Adrenal gland (tissue), 12 donors: Measurements from ENCODE around the gene SURF4. TPM values are rescaled to one million over a fixed set of nuclear protein-coding genes. Genes with fewer than 3 reads are reported as not detected.

ENCODE experiments used
- DNase-seq, 7 donors: peaks; one replicate each; pipeline ENCODE4 v3.0.0-alpha.2; 2019 to 2020
- H3K27ac ChIP-seq, 5 donors: fragments of 200-600 bp; sonication (generic) in 4 of 5; 1 replicate in 3 of 5; 2 replicates in 2 of 5; pipeline versions ENCODE4 v1.5.1 to v1.8.0; 2016 to 2020; ENCODE audit warnings: mild to moderate bottlenecking in 1 of 5
- H3K27me3 ChIP-seq: fragments of 200-600 bp; 2 replicates; pipeline ENCODE4 v1.8.0; 2021
- H3K36me3 ChIP-seq, 2 donors: fragments of 200-600 bp; replicated peaks in 1 of 2; 1 replicate in 1 of 2; 2 replicates in 1 of 2; pipeline versions ENCODE4 v1.5.1 to v1.8.0; 2018 to 2022
- H3K4me1 ChIP-seq, 2 donors: fragments of 200-600 bp; replicated peaks in 1 of 2; 1 replicate in 1 of 2; 2 replicates in 1 of 2; pipeline versions ENCODE4 v1.5.1 to v1.8.0; 2018 to 2021
- H3K4me3 ChIP-seq, 4 donors: fragments of 200-600 bp; sonication (generic) in 3 of 4; one replicate each; pipeline ENCODE4 v1.5.1; 2016 to 2018
- H3K9me3 ChIP-seq, 3 donors: fragments of 200-600 bp; sonication (generic) in 1 of 3; replicated peaks in 1 of 3; 1 replicate in 2 of 3; 2 replicates in 1 of 3; pipeline versions ENCODE4 v1.5.1 to v1.8.0; 2016 to 2021
- POLR2A ChIP-seq, 2 donors: fragments of 450-650 bp; IDR thresholded peaks; one replicate each; pipeline ENCODE4 v1.6.1; 2017; ENCODE audit warnings: antibody characterized with exemption in 2 of 2, mild to moderate bottlenecking in 2 of 2, moderate library complexity in 1 of 2
- WGBS, 4 donors: extraction: QIAGEN DNeasy Blood & Tissue Kit in 2 of 4; methylation state at CpG; one replicate each; pipeline versions ENCODE4 v1.1.5 to v1.1.7; 2013 to 2017; 5-methylcytosine and 5-hydroxymethylcytosine counted together
- intact Hi-C, 2 donors: fragments of 100-400 bp; cut with DNase I; formaldehyde crosslinking; loops; one replicate each; pipeline versions ENCODE4 v1.14.1 to v1.15.0; 2022 to 2023
- polyA plus RNA-seq, 3 donors: library from polyadenylated mRNA; stranded (reverse); fragments of 200-250 nt in 2 of 3; fragments of 350-450 nt in 1 of 3; fragmentation: Illumina TruSeq in 1 of 3; extraction: RNeasy Lipid Tissue Mini Kit (QIAGEN cat#74804) in 1 of 3; gene quantifications; one replicate each; pipeline ENCODE4 v1.2.3, GENCODE V29; 2013 to 2014
- small RNA-seq, 2 donors: library from RNA; depleted of rRNA; stranded (forward); fragments of <200 nt; gene quantifications; one replicate each; pipeline ENCODE3, GENCODE V24; 2016
- total RNA-seq, 9 donors: library from RNA; depleted of rRNA in 4 of 9; stranded (reverse); fragments of >200 nt in 4 of 9; fragments of 120-200 nt in 1 of 9; fragmentation: NEBNext Ultra II Directional in 1 of 9; extraction: Animal tissue kit (Norgen Biotek cat#: 25700) in 1 of 9; gene quantifications; one replicate each; pipeline versions ENCODE4 v1.1.0 to v1.2.4, GENCODE V29; 2013 to 2023
- TF ChIP-seq, protein P1 (sequence below), 6 experiments: fragments of 450-650 bp in 4 of 6; fragments of 200-600 bp in 2 of 6; sonication (generic) in 1 of 6; IDR thresholded peaks; 1 replicate in 5 of 6; 2 replicates in 1 of 6; pipeline versions ENCODE4 v1.5.1 to v1.8.0; 2016 to 2021; ENCODE audit warnings: antibody characterized with exemption in 6 of 6, mild to moderate bottlenecking in 2 of 6, moderate library complexity in 1 of 6
- donor health status: healthy with polysubstance abuse.
- donor health status: Bipolar disorder and iron deficiency.
- donor health status: DM: yes; HTN: yes; CAD: no.
- donor health status: DM: no; HTN: no; CAD: no.
- donor health status: DM: no; HTN: no; CAD: no.
- donor health status: DM: yes; HTN: yes; CAD: no.

The SURF4 gene
- total and polyA plus RNA-seq, 12 donors = 43.4 to 340 (median 177) TPM

DNA sequence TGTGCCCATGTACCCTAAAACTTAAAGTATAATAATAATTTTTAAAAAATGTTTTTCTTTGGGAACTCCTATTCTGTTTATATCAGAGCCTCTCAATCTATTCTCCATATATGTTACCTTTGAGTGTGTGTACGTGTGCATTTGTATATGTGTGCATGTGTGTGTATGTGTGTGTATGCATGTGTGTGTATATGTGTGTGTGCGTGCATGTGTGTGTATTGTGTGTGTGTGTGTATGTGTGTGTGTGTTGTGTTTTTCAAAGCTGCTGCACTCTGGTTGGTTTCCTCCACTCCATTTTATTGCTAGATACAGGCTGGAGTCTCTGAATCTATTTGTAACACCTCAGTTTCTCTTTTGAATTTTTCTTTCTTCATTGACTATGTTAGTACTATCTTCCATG is 59.9 kb downstream of the SURF4 start:
- Histone ChIP-seq H3K27ac (no peak overlapping the region), H3K9me3 (no peaks in the 10 kb centered on the region), H3K4me3 (no peak overlapping the region), H3K36me3 (no peaks in the 10 kb centered on the region), H3K27me3 (no peaks in the 10 kb centered on the region), H3K4me1 (no peaks in the 10 kb centered on the region)
- intact Hi-C loops = no loop called here
- TF ChIP-seq, protein P1, sequence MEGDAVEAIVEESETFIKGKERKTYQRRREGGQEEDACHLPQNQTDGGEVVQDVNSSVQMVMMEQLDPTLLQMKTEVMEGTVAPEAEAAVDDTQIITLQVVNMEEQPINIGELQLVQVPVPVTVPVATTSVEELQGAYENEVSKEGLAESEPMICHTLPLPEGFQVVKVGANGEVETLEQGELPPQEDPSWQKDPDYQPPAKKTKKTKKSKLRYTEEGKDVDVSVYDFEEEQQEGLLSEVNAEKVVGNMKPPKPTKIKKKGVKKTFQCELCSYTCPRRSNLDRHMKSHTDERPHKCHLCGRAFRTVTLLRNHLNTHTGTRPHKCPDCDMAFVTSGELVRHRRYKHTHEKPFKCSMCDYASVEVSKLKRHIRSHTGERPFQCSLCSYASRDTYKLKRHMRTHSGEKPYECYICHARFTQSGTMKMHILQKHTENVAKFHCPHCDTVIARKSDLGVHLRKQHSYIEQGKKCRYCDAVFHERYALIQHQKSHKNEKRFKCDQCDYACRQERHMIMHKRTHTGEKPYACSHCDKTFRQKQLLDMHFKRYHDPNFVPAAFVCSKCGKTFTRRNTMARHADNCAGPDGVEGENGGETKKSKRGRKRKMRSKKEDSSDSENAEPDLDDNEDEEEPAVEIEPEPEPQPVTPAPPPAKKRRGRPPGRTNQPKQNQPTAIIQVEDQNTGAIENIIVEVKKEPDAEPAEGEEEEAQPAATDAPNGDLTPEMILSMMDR (IDR thresholded peaks at IDR 0.05) = no peak
- TF ChIP-seq POLR2A (IDR thresholded peaks at IDR 0.05) = no peak
- 58 to 79% (median 74%) methylated on average over 2 of the region's 2 CpGs for WGBS, 4 donors
- DNase-seq = no peak

Small RNAs within 50 kb of the gene (small RNA-seq; reads per million reads assigned to genes)
- gene RF00019 = 0 reads per million in 2 donors
- 0 reads per million in 2 donors for gene SNORD24
- 0 reads per million in 2 donors for gene SNORD36A
- 0 reads per million in 2 donors for gene SNORD36B
- 0 reads per million in 2 donors for gene SNORD36C

Other genes starting within 250 kb of the SURF4 start
- gene GBGT1, start 212.1 kb downstream of the SURF4 start, total RNA-seq = 10 to 100 TPM in 8 of 9 donors, 1 to 10 TPM in 1; 3.5 to 67.5 (median 39.4) TPM
- 10 to 100 TPM in 2 of 3 donors, 1 to 10 TPM in 1; 6.7 to 29.0 (median 18.9) TPM for gene GBGT1, start 212.1 kb downstream of the SURF4 start, polyA plus RNA-seq
- under 1 TPM in 2 of 9 donors, not detected in 7; 0.11 to 0.32 TPM for gene OBP2B, start 166.8 kb downstream of the SURF4 start, total RNA-seq
- gene OBP2B, start 166.8 kb downstream of the SURF4 start, polyA plus RNA-seq = not detected
- gene ABO, start 100.9 kb downstream of the SURF4 start, total RNA-seq = 10 to 100 TPM in 7 of 9 donors, 1 to 10 TPM in 2; 2.9 to 43.1 (median 18.7) TPM
- gene ABO, start 100.9 kb downstream of the SURF4 start, polyA plus RNA-seq = 10 to 100 TPM in 2 of 3 donors, 1 to 10 TPM in 1; 9.9 to 20.8 (median 18.5) TPM
- 10 to 100 TPM in 8 of 9 donors, 1 to 10 TPM in 1; 6.2 to 42.2 (median 23.0) TPM for gene SURF6, start 39.9 kb downstream of the SURF4 start, total RNA-seq
- gene SURF6, start 39.9 kb downstream of the SURF4 start, polyA plus RNA-seq = 10 to 100 TPM; 18.7 to 36.4 (median 23.4) TPM
- 10 to 100 TPM; 13.2 to 38.0 (median 33.8) TPM for gene MED22, start 27.9 kb downstream of the SURF4 start, total RNA-seq
- gene MED22, start 27.9 kb downstream of the SURF4 start, polyA plus RNA-seq = 10 to 100 TPM; 11.4 to 21.3 (median 17.8) TPM
- gene RPL7A, start 27.8 kb downstream of the SURF4 start, total RNA-seq = 1,000 to 10,000 TPM; 1,947 to 3,128 (median 2,349) TPM
- 1,000 to 10,000 TPM; 1,875 to 3,598 (median 2,830) TPM for gene RPL7A, start 27.8 kb downstream of the SURF4 start, polyA plus RNA-seq
- 100 to 1,000 TPM in 1 of 9 donors, 10 to 100 TPM in 8; 50.9 to 111 (median 71.5) TPM for gene SURF1, start 19.6 kb downstream of the SURF4 start, total RNA-seq
- 10 to 100 TPM; 55.7 to 96.3 (median 79.9) TPM for gene SURF1, start 19.6 kb downstream of the SURF4 start, polyA plus RNA-seq
- 10 to 100 TPM; 13.4 to 29.2 (median 20.8) TPM for gene SURF2, start 19.5 kb downstream of the SURF4 start, total RNA-seq
- gene SURF2, start 19.5 kb downstream of the SURF4 start, polyA plus RNA-seq = 10 to 100 TPM; 19.9 to 53.0 (median 41.4) TPM
- 1 to 10 TPM in 6 of 9 donors, under 1 TPM in 1, not detected in 2; 0.71 to 6.0 (median 1.8) TPM for gene STKLD1, start 306 bp upstream of the SURF4 start, total RNA-seq
- gene STKLD1, start 306 bp upstream of the SURF4 start, polyA plus RNA-seq = 1 to 10 TPM; 2.4 to 5.2 (median 4.8) TPM
- 10 to 100 TPM; 18.9 to 27.6 (median 23.0) TPM for gene REXO4, start 42.0 kb upstream of the SURF4 start, total RNA-seq
- gene REXO4, start 42.0 kb upstream of the SURF4 start, polyA plus RNA-seq = 10 to 100 TPM; 19.4 to 24.2 (median 20.5) TPM
- 1 to 10 TPM in 6 of 9 donors, under 1 TPM in 3; 0.30 to 8.7 (median 1.8) TPM for gene ADAMTS13, start 46.3 kb upstream of the SURF4 start, total RNA-seq
- 10 to 100 TPM in 2 of 3 donors, under 1 TPM in 1; 0.15 to 19.9 (median 13.4) TPM for gene ADAMTS13, start 46.3 kb upstream of the SURF4 start, polyA plus RNA-seq
- 10 to 100 TPM; 11.4 to 29.5 (median 21.5) TPM for gene CACFD1, start 83.9 kb upstream of the SURF4 start, total RNA-seq
- 10 to 100 TPM in 1 of 3 donors, 1 to 10 TPM in 2; 6.5 to 11.1 (median 8.8) TPM for gene CACFD1, start 83.9 kb upstream of the SURF4 start, polyA plus RNA-seq
- 10 to 100 TPM in 3 of 9 donors, 1 to 10 TPM in 6; 1.4 to 79.1 (median 8.0) TPM for gene SLC2A6, start 103.0 kb upstream of the SURF4 start, total RNA-seq
- gene SLC2A6, start 103.0 kb upstream of the SURF4 start, polyA plus RNA-seq = 1 to 10 TPM; 3.3 to 6.7 (median 5.0) TPM
- not detected for gene MYMK, start 148.9 kb upstream of the SURF4 start, total RNA-seq
- not detected for gene MYMK, start 148.9 kb upstream of the SURF4 start, polyA plus RNA-seq
- 100 to 1,000 TPM in 2 of 9 donors, 10 to 100 TPM in 6, under 1 TPM in 1; 1.00 to 138 (median 58.2) TPM for gene ADAMTSL2, start 158.6 kb upstream of the SURF4 start, total RNA-seq
- gene ADAMTSL2, start 158.6 kb upstream of the SURF4 start, polyA plus RNA-seq = 100 to 1,000 TPM in 1 of 3 donors, 10 to 100 TPM in 1, 1 to 10 TPM in 1; 4.1 to 108 (median 35.3) TPM
- 10 to 100 TPM in 2 of 9 donors, 1 to 10 TPM in 6, under 1 TPM in 1; 0.72 to 14.2 (median 1.9) TPM for gene FAM163B, start 233.3 kb upstream of the SURF4 start, total RNA-seq
- gene FAM163B, start 233.3 kb upstream of the SURF4 start, polyA plus RNA-seq = 10 to 100 TPM in 1 of 3 donors, 1 to 10 TPM in 2; 2.8 to 14.3 (median 4.5) TPM